Measurements from ENCODE around the gene OSCAR.

OSCAR gene

GRCh38 chr19:54047616-54048015, 53.0 kb downstream of the OSCAR start:
- Mint-ChIP-seq H3K9me3 (no peaks in the 10 kb centered on the region), H3K4me3 (no peak overlapping the region), H3K4me1 (no peaks in the 10 kb centered on the region), H3K27me3 (ENCODE audit: low read depth) (peaks cover 52% of the 10 kb centered on the region), H3K27ac (no peak overlapping the region), H3K36me3 (ENCODE audit: low read depth) (no peaks in the 10 kb centered on the region)
- no peak for TF ChIP-seq CTCF (IDR thresholded peaks at IDR 0.05; ENCODE audit: unreplicated experiment in 3 of 3)

GRCh38 chr19:54045771-54046170, 54.8 kb downstream of the OSCAR start:
- no peak overlapping the region for H3K27ac Mint-ChIP-seq
- no peaks in the 10 kb centered on the region for H3K36me3 Mint-ChIP-seq (ENCODE audit: low read depth)
- H3K9me3 Mint-ChIP-seq = no peaks in the 10 kb centered on the region
- no peak for TF ChIP-seq CTCF (IDR thresholded peaks at IDR 0.05; ENCODE audit: unreplicated experiment in 3 of 3)
- H3K4me3 Mint-ChIP-seq = no peak overlapping the region
- H3K27me3 Mint-ChIP-seq (ENCODE audit: low read depth) = peaks cover 58% of the 10 kb centered on the region
- no peaks in the 10 kb centered on the region for H3K4me1 Mint-ChIP-seq

Measured in nephron (organoid).